MCF 10A (cell line): ENCODE results near the gene CGNL1. TPM values are rescaled to one million over a fixed set of nuclear protein-coding genes. Genes with fewer than 3 reads are reported as not detected.

ENCODE experiments used
- BruUV-seq: library from RNA; stranded (reverse); fragments of 400-500 nt; replicated peaks from 2 replicates; lab custom pipeline; 2021; lab: Mats Ljungman, UMichigan
- CTCF ChIA-PET: fragments of 300-600 bp; sonication (Branson Sonifier 250); formaldehyde crosslinking; extraction: SDS; loops from one replicate; lab custom pipeline; 2021; ENCODE audit warnings: antibody characterized with exemption, inconsistent platforms; lab: Yijun Ruan, JAX
- POLR2A ChIA-PET: fragments of 300-600, 350-650 bp; sonication (Branson Sonifier 250); formaldehyde crosslinking; extraction: SDS; loops from one replicate; lab custom pipeline; 2020; ENCODE audit warnings: antibody characterized with exemption, inconsistent platforms; lab: Yijun Ruan, JAX
- DNase-seq: peaks from one replicate; pipeline ENCODE4 v3.0.0-alpha.2; 2018; ENCODE audit not compliant: unreplicated experiment
- H3K27ac Mint-ChIP-seq: one replicate; pipeline ENCODE4 v1.8.0; 2022; ENCODE audit warnings: mild to moderate bottlenecking, low read depth, mixed read lengths; ENCODE audit not compliant: unreplicated experiment
- H3K27me3 Mint-ChIP-seq: one replicate; pipeline ENCODE4 v1.8.0; 2022; ENCODE audit warnings: mixed read lengths; ENCODE audit not compliant: insufficient read depth, unreplicated experiment
- H3K36me3 Mint-ChIP-seq: one replicate; pipeline ENCODE4 v1.8.0; 2022; ENCODE audit warnings: mild to moderate bottlenecking, moderate library complexity, mixed read lengths; ENCODE audit not compliant: insufficient read depth, unreplicated experiment
- H3K4me1 Mint-ChIP-seq: one replicate; pipeline ENCODE4 v1.8.0; 2022; ENCODE audit warnings: mixed read lengths; ENCODE audit not compliant: insufficient read depth, unreplicated experiment
- H3K4me3 Mint-ChIP-seq: one replicate; pipeline ENCODE4 v1.8.0; 2022; ENCODE audit warnings: mild to moderate bottlenecking, moderate library complexity, mixed read lengths; ENCODE audit not compliant: unreplicated experiment
- H3K9me3 Mint-ChIP-seq: one replicate; pipeline ENCODE4 v1.8.0; 2022; ENCODE audit warnings: mixed read lengths; ENCODE audit not compliant: unreplicated experiment
- CTCF ChIP-seq: fragments of 200-600 bp; IDR thresholded peaks from one replicate; pipeline ENCODE4 v1.8.0; 2022; ENCODE audit warnings: antibody characterized with exemption, mild to moderate bottlenecking; ENCODE audit not compliant: unreplicated experiment
- intact Hi-C: fragments of 100-400 bp; cut with micrococcal nuclease; formaldehyde crosslinking; loops from 2 replicates; pipeline ENCODE4 v1.14.1; 2022
- total RNA-seq: library from RNA; stranded (reverse); gene quantifications from 2 replicates; pipeline ENCODE4 v1.2.3, GENCODE V29; 2022

Gene CGNL1
- total RNA-seq, 1 experiment from 2014 or later = 0.05 TPM

- TF ChIP-seq CTCF = no peak
- H3K4me3 Mint-ChIP-seq = no peak overlapping the region
- CTCF ChIA-PET = interaction anchor here (1.0 to 1.4 kb wide), 2 partner anchors 9 to 65 kb away, joined by 4 to 5 read pairs; no protein-coding TSS in a partner anchor
- no peak overlapping the region for H3K27ac Mint-ChIP-seq
- no peaks in the 10 kb centered on the region for H3K4me1 Mint-ChIP-seq
- DNase-seq = no peak
- POLR2A ChIA-PET = no interaction called here
- peaks cover 6% of the 10 kb centered on the region for H3K36me3 Mint-ChIP-seq
- H3K27me3 Mint-ChIP-seq = peaks cover 12% of the 10 kb centered on the region
- intact Hi-C loops = no loop called here
- no TSS peak for BruUV-seq
- no peaks in the 10 kb centered on the region for H3K9me3 Mint-ChIP-seq
Observed at GRCh38 chr15:57476533-57476975, 100.2 kb downstream of the CGNL1 start.

- ChIA-PET CTCF (interaction anchor here (1.2 kb wide), 1 partner anchor 49 kb away, joined by 4 read pairs; no protein-coding TSS in a partner anchor), POLR2A (no interaction called here)
- Mint-ChIP-seq H3K27ac (no peak overlapping the region), H3K36me3 (peaks cover 6% of the 10 kb centered on the region), H3K9me3 (no peaks in the 10 kb centered on the region), H3K4me1 (no peaks in the 10 kb centered on the region), H3K4me3 (no peak overlapping the region), H3K27me3 (no peaks in the 10 kb centered on the region)
- intact Hi-C loops = no loop called here
- no peak for TF ChIP-seq CTCF
- no peak for DNase-seq
- BruUV-seq = no TSS peak
Observed at GRCh38 chr15:57477736-57478522, 101.6 kb downstream of the CGNL1 start.

GRCh38 chr15:57479005-57479404, 102.7 kb downstream of the CGNL1 start:
- H3K4me3 Mint-ChIP-seq = no peak overlapping the region
- BruUV-seq = no TSS peak
- no peaks in the 10 kb centered on the region for H3K27me3 Mint-ChIP-seq
- H3K9me3 Mint-ChIP-seq = no peaks in the 10 kb centered on the region
- DNase-seq = no peak
- no peak overlapping the region for H3K27ac Mint-ChIP-seq
- no peaks in the 10 kb centered on the region for H3K4me1 Mint-ChIP-seq
- intact Hi-C loops = no loop called here
- CTCF ChIA-PET = interaction anchor here (0.8 to 1.2 kb wide), 2 partner anchors 48 to 138 kb away, joined by 3 to 4 read pairs; no protein-coding TSS in a partner anchor
- peaks cover 6% of the 10 kb centered on the region for H3K36me3 Mint-ChIP-seq
- TF ChIP-seq CTCF = no peak
- POLR2A ChIA-PET = no interaction called here

GRCh38 chr15:57481038-57481705, 104.9 kb downstream of the CGNL1 start:
- no peak for DNase-seq
- ChIA-PET CTCF (interaction anchor here (1.0 to 1.4 kb wide), 2 partner anchors 11 to 174 kb away, joined by 3 to 5 read pairs; no protein-coding TSS in a partner anchor), POLR2A (interaction anchor here (0.6 kb wide), 1 partner anchor 248 kb away, joined by 3 read pairs; no protein-coding TSS in a partner anchor)
- peaks cover 8% of the 10 kb centered on the region for H3K4me1 Mint-ChIP-seq
- no peaks in the 10 kb centered on the region for H3K27me3 Mint-ChIP-seq
- no peak overlapping the region for H3K4me3 Mint-ChIP-seq
- H3K27ac Mint-ChIP-seq = no peak overlapping the region
- H3K9me3 Mint-ChIP-seq = no peaks in the 10 kb centered on the region
- no peak for TF ChIP-seq CTCF
- BruUV-seq = no TSS peak
- peaks cover 6% of the 10 kb centered on the region for H3K36me3 Mint-ChIP-seq
- intact Hi-C loops = no loop called here
